Posterior cingulate gyrus (tissue), 11 donors: Measurements from ENCODE around the gene KCNIP4.

Experiments used
- DNase-seq, 10 donors: peaks; one replicate each; pipeline versions ENCODE4 v3.0.0 to v3.0.0-alpha.2; 2020 to 2021; ENCODE audit warnings: mixed read lengths in 3 of 10
- intact Hi-C: fragments of 100-400 bp; cut with DNase I; formaldehyde crosslinking; loops from one replicate; pipeline ENCODE4 v1.15.1; 2023

The KCNIP4 gene

GRCh38 chr4:21134994-21135393 lies 813.6 kb downstream of the KCNIP4 start:
- intact Hi-C loops: no loop called here
- no peak for DNase-seq

- DNase-seq: no peak
- intact Hi-C loops: no loop called here
These were observed 818.0 kb downstream of the KCNIP4 start for GRCh38 chr4:21130606-21131005.

- no peak for DNase-seq
- intact Hi-C loops: loop anchor here (10.0 kb wide), 1 partner anchor 351 kb away; no protein-coding TSS in a partner anchor
These were observed 822.5 kb downstream of the KCNIP4 start for GRCh38 chr4:21126014-21126512.

GRCh38 chr4:21118301-21118700 lies 830.3 kb downstream of the KCNIP4 start:
- DNase-seq: no peak
- intact Hi-C loops: no loop called here

- DNase-seq: no peak
- intact Hi-C loops: no loop called here
These were observed 830.9 kb downstream of the KCNIP4 start for GRCh38 chr4:21117541-21118180.

GRCh38 chr4:21113496-21114223 lies 834.9 kb downstream of the KCNIP4 start:
- no peak for DNase-seq
- intact Hi-C loops: no loop called here

GRCh38 chr4:21102667-21103066 lies 845.9 kb downstream of the KCNIP4 start:
- intact Hi-C loops: no loop called here
- DNase-seq: no peak

- intact Hi-C loops: no loop called here
These were observed 850.7 kb downstream of the KCNIP4 start for GRCh38 chr4:21097865-21098264.

GRCh38 chr4:21097026-21097425 lies 851.5 kb downstream of the KCNIP4 start:
- DNase-seq: no peak
- intact Hi-C loops: no loop called here

More at GRCh38 chr4:21097865-21098264, 850.7 kb downstream of the KCNIP4 start:
- DNase-seq: no peak

- intact Hi-C loops: no loop called here
- DNase-seq: no peak
These were observed 856.0 kb downstream of the KCNIP4 start for GRCh38 chr4:21092531-21092930.

GRCh38 chr4:21090094-21090666 lies 858.4 kb downstream of the KCNIP4 start:
- intact Hi-C loops: no loop called here

GRCh38 chr4:21083413-21083812 lies 865.2 kb downstream of the KCNIP4 start:
- no peak for DNase-seq

More at GRCh38 chr4:21090094-21090666, 858.4 kb downstream of the KCNIP4 start:
- DNase-seq: no peak

GRCh38 chr4:21077967-21078366 lies 870.6 kb downstream of the KCNIP4 start:
- intact Hi-C loops: no loop called here

More at GRCh38 chr4:21083413-21083812, 865.2 kb downstream of the KCNIP4 start:
- intact Hi-C loops: no loop called here

GRCh38 chr4:21067351-21067750 lies 881.2 kb downstream of the KCNIP4 start:
- peak in 1 of 10 donors; percentile 21 for DNase-seq
- intact Hi-C loops: no loop called here

More at GRCh38 chr4:21077967-21078366, 870.6 kb downstream of the KCNIP4 start:
- DNase-seq: no peak

- intact Hi-C loops: no loop called here
- DNase-seq: no peak
These were observed 886.7 kb downstream of the KCNIP4 start for GRCh38 chr4:21061902-21062301.

GRCh38 chr4:21046141-21046540 lies 902.4 kb downstream of the KCNIP4 start:
- intact Hi-C loops: no loop called here
- DNase-seq: no peak

- DNase-seq: no peak
- intact Hi-C loops: no loop called here
These were observed 903.5 kb downstream of the KCNIP4 start for GRCh38 chr4:21045119-21045518.

GRCh38 chr4:21041708-21042107 lies 906.9 kb downstream of the KCNIP4 start:
- intact Hi-C loops: no loop called here
- no peak for DNase-seq

GRCh38 chr4:21034728-21035127 lies 913.8 kb downstream of the KCNIP4 start:
- DNase-seq: no peak
- intact Hi-C loops: no loop called here

- intact Hi-C loops: no loop called here
- DNase-seq: no peak
These were observed 916.4 kb downstream of the KCNIP4 start for GRCh38 chr4:21032089-21032645.

- intact Hi-C loops: no loop called here
- DNase-seq: no peak
These were observed 929.8 kb downstream of the KCNIP4 start for GRCh38 chr4:21018817-21019216.
